ENCODE results near the gene CARMIL1. TPM values are rescaled to one million over a fixed set of nuclear protein-coding genes. Genes with fewer than 3 reads are reported as not detected.

The CARMIL1 gene
- total RNA-seq, 1 donor from 2014 or later = 30.4 TPM

DNA sequence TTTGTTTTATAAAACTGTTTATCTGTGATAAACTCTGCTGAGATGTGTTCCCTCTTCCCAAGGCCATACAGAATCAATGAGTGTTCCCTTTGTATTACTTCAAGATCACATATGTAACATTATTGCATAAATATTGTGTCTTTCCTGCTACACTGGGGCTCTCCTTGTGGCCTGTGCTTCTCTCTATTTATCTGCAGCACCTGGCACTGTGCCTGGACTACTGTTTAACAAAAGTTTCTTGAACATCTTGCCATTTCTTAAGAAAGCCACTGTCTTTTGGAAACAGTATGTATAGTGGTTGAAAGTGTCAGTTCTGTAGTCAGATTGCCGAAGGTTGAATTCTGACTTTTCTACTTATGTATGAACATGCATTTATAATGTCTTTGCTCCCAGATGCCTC lies 203.8 kb downstream of the CARMIL1 start:
- Histone ChIP-seq H3K4me3 (no peak overlapping the region), H3K4me1 (no peaks in the 10 kb centered on the region), H3K27ac (no peak overlapping the region), H3K36me3 (peaks cover 17% of the 10 kb centered on the region), H3K27me3 (ENCODE audit: low read depth) (no peaks in the 10 kb centered on the region), H3K9me3 (no peaks in the 10 kb centered on the region)
- DNase-seq (no peak), ATAC-seq (no peak)
- TF ChIP-seq, protein P1, sequence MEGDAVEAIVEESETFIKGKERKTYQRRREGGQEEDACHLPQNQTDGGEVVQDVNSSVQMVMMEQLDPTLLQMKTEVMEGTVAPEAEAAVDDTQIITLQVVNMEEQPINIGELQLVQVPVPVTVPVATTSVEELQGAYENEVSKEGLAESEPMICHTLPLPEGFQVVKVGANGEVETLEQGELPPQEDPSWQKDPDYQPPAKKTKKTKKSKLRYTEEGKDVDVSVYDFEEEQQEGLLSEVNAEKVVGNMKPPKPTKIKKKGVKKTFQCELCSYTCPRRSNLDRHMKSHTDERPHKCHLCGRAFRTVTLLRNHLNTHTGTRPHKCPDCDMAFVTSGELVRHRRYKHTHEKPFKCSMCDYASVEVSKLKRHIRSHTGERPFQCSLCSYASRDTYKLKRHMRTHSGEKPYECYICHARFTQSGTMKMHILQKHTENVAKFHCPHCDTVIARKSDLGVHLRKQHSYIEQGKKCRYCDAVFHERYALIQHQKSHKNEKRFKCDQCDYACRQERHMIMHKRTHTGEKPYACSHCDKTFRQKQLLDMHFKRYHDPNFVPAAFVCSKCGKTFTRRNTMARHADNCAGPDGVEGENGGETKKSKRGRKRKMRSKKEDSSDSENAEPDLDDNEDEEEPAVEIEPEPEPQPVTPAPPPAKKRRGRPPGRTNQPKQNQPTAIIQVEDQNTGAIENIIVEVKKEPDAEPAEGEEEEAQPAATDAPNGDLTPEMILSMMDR (IDR thresholded peaks at IDR 0.05) = no peak
- intact Hi-C loops (cut with DNase I) = no loop called here

DNA sequence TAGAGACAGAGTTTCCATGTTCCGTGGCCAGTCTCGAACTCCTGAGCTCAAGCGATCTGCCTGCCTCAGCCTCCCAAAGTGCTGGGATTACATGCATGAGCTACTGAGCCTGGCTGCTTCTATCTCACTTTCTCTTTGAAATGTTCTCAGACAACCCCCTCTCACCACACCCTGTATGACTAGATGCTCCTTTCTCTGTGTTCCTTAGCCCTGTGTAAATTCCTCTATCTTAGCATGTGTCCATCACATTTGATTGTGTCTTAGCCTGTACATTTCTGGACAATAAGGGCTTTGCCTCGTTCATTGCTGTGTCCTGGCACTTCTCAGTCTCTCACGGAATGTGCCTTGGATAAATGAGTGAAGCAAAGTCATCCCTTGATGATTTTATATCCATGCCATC lies 204.8 kb downstream of the CARMIL1 start:
- Histone ChIP-seq H3K4me3 (no peak overlapping the region), H3K27me3 (ENCODE audit: low read depth) (no peaks in the 10 kb centered on the region), H3K4me1 (no peaks in the 10 kb centered on the region), H3K36me3 (peaks cover 23% of the 10 kb centered on the region), H3K27ac (no peak overlapping the region), H3K9me3 (no peaks in the 10 kb centered on the region)
- TF ChIP-seq, protein P1 (IDR thresholded peaks at IDR 0.05) = no peak
- intact Hi-C loops (cut with DNase I) = no loop called here
- no peak for ATAC-seq
- no peak for DNase-seq

DNA sequence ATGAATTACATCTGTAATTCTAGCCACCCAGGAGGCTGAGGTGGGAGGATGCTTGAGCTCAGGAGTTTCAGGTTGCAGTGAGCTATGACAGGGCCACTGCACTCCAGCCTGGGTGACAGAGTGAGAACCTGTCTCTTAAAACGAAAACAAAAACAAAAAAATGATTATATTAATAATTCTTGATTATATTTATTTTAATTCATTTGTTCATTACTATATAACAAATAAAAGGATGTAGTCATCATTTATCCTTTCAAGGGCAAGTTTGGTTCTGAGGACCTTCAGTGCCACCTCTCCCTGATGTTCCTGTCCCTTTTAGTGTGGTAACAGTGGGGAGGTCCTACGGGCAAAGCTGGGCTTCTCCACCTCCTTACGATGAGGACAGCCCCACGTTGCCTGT lies 205.7 kb downstream of the CARMIL1 start:
- H3K36me3 ChIP-seq = peaks cover 28% of the 10 kb centered on the region
- DNase-seq (no peak), ATAC-seq (no peak)
- TF ChIP-seq, protein P1 (IDR thresholded peaks at IDR 0.05) = no peak
- peaks cover 3% of the 10 kb centered on the region for H3K4me1 ChIP-seq
- H3K9me3 ChIP-seq = no peaks in the 10 kb centered on the region
- H3K4me3 ChIP-seq = no peak overlapping the region
- no peak overlapping the region for H3K27ac ChIP-seq
- intact Hi-C loops (cut with DNase I) = no loop called here
- H3K27me3 ChIP-seq (ENCODE audit: low read depth) = no peaks in the 10 kb centered on the region

DNA sequence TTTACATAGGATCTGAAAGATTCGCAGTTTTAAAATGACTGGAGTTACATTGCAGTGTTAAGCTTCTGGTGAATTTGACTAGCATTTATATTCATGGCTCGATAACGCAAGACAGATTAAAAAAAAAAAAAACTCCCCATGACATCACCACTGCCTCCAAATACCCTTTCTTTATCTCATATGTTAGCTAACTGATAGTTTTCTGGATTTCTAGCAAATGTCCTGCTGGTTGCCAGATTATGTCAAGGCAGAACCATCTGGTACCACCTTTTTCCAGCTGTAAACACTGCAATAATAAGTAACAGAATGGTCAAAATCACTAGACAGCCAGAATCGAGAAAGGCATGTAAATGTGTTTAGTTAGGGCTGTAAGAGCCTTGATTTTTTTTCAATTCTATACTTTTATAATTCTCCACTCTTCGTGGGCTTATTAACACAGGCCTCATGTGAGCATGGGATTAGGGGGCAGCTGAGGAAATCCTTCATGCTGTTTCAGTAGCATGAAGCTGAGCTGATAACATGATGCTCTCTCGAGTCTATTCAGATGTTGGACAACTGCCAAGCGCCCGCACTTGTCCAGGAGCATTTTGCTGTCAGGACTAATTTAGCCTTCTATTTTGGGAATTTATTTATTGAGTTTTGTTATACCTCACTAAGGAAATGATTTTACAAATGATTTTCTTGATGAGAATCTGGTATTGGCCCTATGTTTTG lies 206.8 kb downstream of the CARMIL1 start:
- TF ChIP-seq, protein P1 (IDR thresholded peaks at IDR 0.05) = no peak
- Histone ChIP-seq H3K36me3 (peaks cover 28% of the 10 kb centered on the region), H3K9me3 (no peaks in the 10 kb centered on the region), H3K4me3 (no peak overlapping the region), H3K27me3 (ENCODE audit: low read depth) (no peaks in the 10 kb centered on the region), H3K4me1 (peaks cover 10% of the 10 kb centered on the region), H3K27ac (no peak overlapping the region)
- DNase-seq = no peak
- intact Hi-C loops (cut with DNase I) = no loop called here
- no peak for ATAC-seq

DNA sequence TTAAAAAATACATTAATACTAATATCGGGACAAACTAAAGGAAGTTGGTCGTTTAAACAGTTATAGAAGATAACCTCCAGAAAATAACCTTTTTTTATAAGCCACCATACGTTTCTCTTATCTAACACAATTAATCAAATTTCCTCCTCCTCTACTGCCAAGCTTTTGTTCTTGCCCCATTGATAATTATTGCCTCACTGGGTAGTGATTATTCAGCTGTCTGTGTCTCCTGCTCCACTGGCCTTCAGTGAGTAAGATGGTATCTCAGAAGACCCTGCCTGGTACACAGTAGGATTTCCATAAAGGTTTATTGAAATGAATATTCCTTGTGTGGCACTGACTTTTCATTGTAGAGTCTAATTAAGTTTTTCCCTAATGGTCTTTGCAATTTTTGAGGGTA lies 207.4 kb downstream of the CARMIL1 start:
- Histone ChIP-seq H3K4me1 (peaks cover 10% of the 10 kb centered on the region), H3K27ac (no peak overlapping the region), H3K36me3 (peaks cover 28% of the 10 kb centered on the region), H3K27me3 (ENCODE audit: low read depth) (no peaks in the 10 kb centered on the region), H3K9me3 (no peaks in the 10 kb centered on the region), H3K4me3 (no peak overlapping the region)
- intact Hi-C loops (cut with DNase I) = no loop called here
- TF ChIP-seq, protein P1 (IDR thresholded peaks at IDR 0.05) = no peak
- DNase-seq = no peak
- ATAC-seq = no peak

Measured in lower lobe of right lung (tissue), 2 donors.